ENCODE data around the gene SH2D3A.

The SH2D3A gene

DNA sequence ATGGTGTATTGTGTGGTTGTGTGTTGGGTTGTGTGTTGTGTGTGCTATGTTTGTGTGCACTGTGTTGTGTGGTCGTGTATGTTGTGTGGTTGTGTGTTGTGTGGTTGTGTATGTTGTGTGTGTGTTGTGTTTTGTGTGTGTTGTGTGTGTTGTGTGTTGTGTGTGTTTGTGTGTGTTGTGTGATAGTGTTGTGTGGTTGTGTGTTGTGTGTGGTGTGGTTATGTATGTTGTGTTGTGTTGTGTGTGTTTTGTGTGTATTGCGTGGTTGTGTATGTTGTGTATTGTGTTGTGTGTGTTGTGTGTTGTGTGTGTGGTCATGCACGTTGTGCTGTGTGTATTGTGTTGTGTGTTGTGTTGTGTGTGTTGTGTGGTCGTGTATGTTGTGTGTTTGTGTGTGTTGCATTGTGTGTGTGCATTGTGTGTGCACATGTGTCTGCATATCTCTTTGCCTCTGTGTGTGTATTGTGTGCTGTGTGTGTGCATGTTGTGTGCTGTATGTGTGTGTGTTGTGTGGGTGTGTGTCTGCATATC is 49.7 kb downstream of the SH2D3A start:
- Histone ChIP-seq H3K27ac (no peak overlapping the region), H3K36me3 (replicated peaks) (no peaks in the 10 kb centered on the region), H3K4me3 (ENCODE audit: low read depth, low read length) (no peak overlapping the region), H3K27me3 (replicated peaks) (no peaks in the 10 kb centered on the region)
- no peak for DNase-seq
- TF ChIP-seq, protein P1, sequence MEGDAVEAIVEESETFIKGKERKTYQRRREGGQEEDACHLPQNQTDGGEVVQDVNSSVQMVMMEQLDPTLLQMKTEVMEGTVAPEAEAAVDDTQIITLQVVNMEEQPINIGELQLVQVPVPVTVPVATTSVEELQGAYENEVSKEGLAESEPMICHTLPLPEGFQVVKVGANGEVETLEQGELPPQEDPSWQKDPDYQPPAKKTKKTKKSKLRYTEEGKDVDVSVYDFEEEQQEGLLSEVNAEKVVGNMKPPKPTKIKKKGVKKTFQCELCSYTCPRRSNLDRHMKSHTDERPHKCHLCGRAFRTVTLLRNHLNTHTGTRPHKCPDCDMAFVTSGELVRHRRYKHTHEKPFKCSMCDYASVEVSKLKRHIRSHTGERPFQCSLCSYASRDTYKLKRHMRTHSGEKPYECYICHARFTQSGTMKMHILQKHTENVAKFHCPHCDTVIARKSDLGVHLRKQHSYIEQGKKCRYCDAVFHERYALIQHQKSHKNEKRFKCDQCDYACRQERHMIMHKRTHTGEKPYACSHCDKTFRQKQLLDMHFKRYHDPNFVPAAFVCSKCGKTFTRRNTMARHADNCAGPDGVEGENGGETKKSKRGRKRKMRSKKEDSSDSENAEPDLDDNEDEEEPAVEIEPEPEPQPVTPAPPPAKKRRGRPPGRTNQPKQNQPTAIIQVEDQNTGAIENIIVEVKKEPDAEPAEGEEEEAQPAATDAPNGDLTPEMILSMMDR (IDR thresholded peaks at IDR 0.05; ENCODE audit: low read depth, low read length, missing control alignments) = no peak
- in situ Hi-C loops (cut with HindIII; ENCODE audit: low pct_ligation_motif_present, low sequenced_read_pairs) = no loop called here

- H3K4me3 ChIP-seq (ENCODE audit: low read depth, low read length) = no peak overlapping the region
- no peaks in the 10 kb centered on the region for H3K27me3 ChIP-seq (replicated peaks)
- in situ Hi-C loops (cut with HindIII; ENCODE audit: low pct_ligation_motif_present, low sequenced_read_pairs) = no loop called here
- DNase-seq = no peak
- H3K36me3 ChIP-seq (replicated peaks) = no peaks in the 10 kb centered on the region
- no peak overlapping the region for H3K27ac ChIP-seq
- TF ChIP-seq, protein P1 (IDR thresholded peaks at IDR 0.05; ENCODE audit: low read depth, low read length, missing control alignments) = no peak
Measured at GRCh38 chr19:6717036-6717435, 50.2 kb downstream of the SH2D3A start.

GRCh38 chr19:6716610-6716970 is 50.6 kb downstream of the SH2D3A start:
- Histone ChIP-seq H3K27me3 (replicated peaks) (no peaks in the 10 kb centered on the region), H3K27ac (no peak overlapping the region), H3K36me3 (replicated peaks) (no peaks in the 10 kb centered on the region), H3K4me3 (ENCODE audit: low read depth, low read length) (no peak overlapping the region)
- no peak for DNase-seq
- in situ Hi-C loops (cut with HindIII; ENCODE audit: low pct_ligation_motif_present, low sequenced_read_pairs) = no loop called here
- TF ChIP-seq, protein P1 (IDR thresholded peaks at IDR 0.05; ENCODE audit: low read depth, low read length, missing control alignments) = no peak

DNA sequence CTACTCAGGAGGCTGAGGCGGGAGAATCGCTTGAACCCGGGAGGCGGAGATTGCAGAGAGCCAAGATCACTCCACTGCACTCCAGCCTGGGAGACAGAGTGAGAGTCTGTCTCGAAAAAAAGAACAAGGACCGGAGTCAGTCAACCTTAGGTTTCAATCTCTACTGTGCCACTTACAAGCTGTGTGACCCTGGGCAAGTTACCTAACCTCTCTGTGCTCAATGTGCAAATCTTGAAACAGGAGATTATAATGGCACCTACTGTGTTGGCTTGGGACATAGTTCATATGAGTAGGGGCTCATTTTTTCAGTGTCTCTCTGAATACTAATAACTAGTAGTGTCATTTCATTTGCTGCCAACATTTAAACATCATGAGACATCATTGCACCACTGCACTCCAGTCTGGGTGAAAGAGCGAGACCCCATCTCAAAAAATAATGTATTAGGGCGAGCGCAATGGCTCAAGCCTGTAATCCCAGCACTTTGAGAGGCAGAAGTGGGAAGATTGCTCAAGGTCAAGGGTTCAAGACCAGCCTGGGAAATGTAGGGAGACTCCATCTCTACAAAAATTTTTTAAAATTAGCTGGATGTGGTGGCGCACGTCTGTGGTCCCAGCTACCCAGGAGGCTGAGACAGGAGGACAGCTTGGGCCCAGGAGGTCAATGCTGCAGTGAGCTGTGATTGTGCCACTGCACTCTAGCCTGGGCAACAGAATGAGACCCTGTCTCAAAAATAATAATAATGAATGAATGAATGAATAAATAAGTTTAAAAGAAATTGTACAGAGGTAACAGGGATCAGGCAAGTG is 52.3 kb downstream of the SH2D3A start:
- Histone ChIP-seq H3K4me3 (ENCODE audit: low read depth, low read length) (no peak overlapping the region), H3K27me3 (replicated peaks) (peaks cover 7% of the 10 kb centered on the region), H3K36me3 (replicated peaks) (no peaks in the 10 kb centered on the region), H3K27ac (no peak overlapping the region)
- DNase-seq = no peak
- in situ Hi-C loops (cut with HindIII; ENCODE audit: low pct_ligation_motif_present, low sequenced_read_pairs) = no loop called here
- TF ChIP-seq, protein P1 (IDR thresholded peaks at IDR 0.05; ENCODE audit: low read depth, low read length, missing control alignments) = no peak

- Histone ChIP-seq H3K4me3 (ENCODE audit: low read depth, low read length) (no peak overlapping the region), H3K36me3 (replicated peaks) (no peaks in the 10 kb centered on the region), H3K27ac (no peak overlapping the region), H3K27me3 (replicated peaks) (peaks cover 8% of the 10 kb centered on the region)
- in situ Hi-C loops (cut with HindIII; ENCODE audit: low pct_ligation_motif_present, low sequenced_read_pairs) = no loop called here
- TF ChIP-seq, protein P1 (IDR thresholded peaks at IDR 0.05; ENCODE audit: low read depth, low read length, missing control alignments) = no peak
- DNase-seq = no peak
Measured at GRCh38 chr19:6713773-6714692, 53.2 kb downstream of the SH2D3A start.
